Measurements from ENCODE around the gene DUS3L.
A peak's percentile ranks its signal among the peaks of the same experiment; 100 is the strongest.

DUS3L gene

GRCh38 chr19:5790559-5791520 lies at the start of gene DUS3L:
Gene DUS3L (minus strand): TSS chr19:5791163. CDS start chr19:5791141, 22 bp downstream.
- peak; percentile 93 to 97 for DNase-seq

- no peak for DNase-seq
Measured at GRCh38 chr19:5839065-5840017, 48.4 kb upstream of the DUS3L start, which contains the start of gene FUT6. Gene FUT6 (minus strand): TSS chr19:5839702. CDS start chr19:5832567, 7,135 bp downstream.

- no peak for DNase-seq
Measured at GRCh38 chr19:5838353-5839064, 47.5 kb upstream of the DUS3L start.

GRCh38 chr19:5837761-5838352 lies 46.9 kb upstream of the DUS3L start:
- DNase-seq: no peak

- no peak for DNase-seq
Measured at GRCh38 chr19:5832527-5833216, 41.7 kb upstream of the DUS3L start.

- no peak for DNase-seq
Measured at GRCh38 chr19:5832061-5832460, 41.1 kb upstream of the DUS3L start.

- no peak for DNase-seq
Measured at GRCh38 chr19:5831159-5831558, 40.2 kb upstream of the DUS3L start.

- no peak for DNase-seq
Measured at GRCh38 chr19:5829567-5830310, 38.8 kb upstream of the DUS3L start.

- DNase-seq: peak; percentile 23 to 25
Measured at GRCh38 chr19:5828661-5829566, 38.0 kb upstream of the DUS3L start.

- peak; percentile 96 to 98 for DNase-seq
Measured at GRCh38 chr19:5827891-5828660, 37.1 kb upstream of the DUS3L start.

- DNase-seq: no peak
Measured at GRCh38 chr19:5827342-5827890, 36.5 kb upstream of the DUS3L start.

GRCh38 chr19:5826531-5827341 lies 35.8 kb upstream of the DUS3L start:
- no peak for DNase-seq

- no peak for DNase-seq
Measured at GRCh38 chr19:5825178-5825577, 34.2 kb upstream of the DUS3L start.

- DNase-seq: no peak
Measured at GRCh38 chr19:5824751-5825150, 33.8 kb upstream of the DUS3L start.

- DNase-seq: no peak
Measured at GRCh38 chr19:5823579-5824281, 32.8 kb upstream of the DUS3L start.

GRCh38 chr19:5822181-5822844 lies 31.4 kb upstream of the DUS3L start:
- no peak for DNase-seq
